PC-3 (cell line): ENCODE data around the gene DPM1.

ENCODE experiments used
- EZH2 ChIP-seq: fragments of 300-600 bp; sonication (generic); IDR thresholded peaks from one replicate; pipeline ENCODE4 v1.6.1; 2017; ENCODE audit warnings: antibody characterized with exemption, mild to moderate bottlenecking, low read length; ENCODE audit not compliant: unreplicated experiment
- EZH2phosphoT487 ChIP-seq: fragments of 300-600 bp; sonication (generic); IDR thresholded peaks from 2 replicates; pipeline ENCODE4 v1.6.1; 2018; ENCODE audit warnings: mild to moderate bottlenecking, antibody characterized with exemption, low read length, borderline replicate concordance
- TF ChIP-seq, protein P1 (sequence below): fragments of 300-600 bp; sonication (generic); conservative IDR thresholded peaks from 2 replicates; pipeline ENCODE4 v1.5.1; 2017; ENCODE audit warnings: antibody characterized with exemption, low read depth, mild to moderate bottlenecking, low read length

GRCh38 chr20:50967586-50967985 lies 9.3 kb upstream of the DPM1 start:
- TF ChIP-seq, protein P1, sequence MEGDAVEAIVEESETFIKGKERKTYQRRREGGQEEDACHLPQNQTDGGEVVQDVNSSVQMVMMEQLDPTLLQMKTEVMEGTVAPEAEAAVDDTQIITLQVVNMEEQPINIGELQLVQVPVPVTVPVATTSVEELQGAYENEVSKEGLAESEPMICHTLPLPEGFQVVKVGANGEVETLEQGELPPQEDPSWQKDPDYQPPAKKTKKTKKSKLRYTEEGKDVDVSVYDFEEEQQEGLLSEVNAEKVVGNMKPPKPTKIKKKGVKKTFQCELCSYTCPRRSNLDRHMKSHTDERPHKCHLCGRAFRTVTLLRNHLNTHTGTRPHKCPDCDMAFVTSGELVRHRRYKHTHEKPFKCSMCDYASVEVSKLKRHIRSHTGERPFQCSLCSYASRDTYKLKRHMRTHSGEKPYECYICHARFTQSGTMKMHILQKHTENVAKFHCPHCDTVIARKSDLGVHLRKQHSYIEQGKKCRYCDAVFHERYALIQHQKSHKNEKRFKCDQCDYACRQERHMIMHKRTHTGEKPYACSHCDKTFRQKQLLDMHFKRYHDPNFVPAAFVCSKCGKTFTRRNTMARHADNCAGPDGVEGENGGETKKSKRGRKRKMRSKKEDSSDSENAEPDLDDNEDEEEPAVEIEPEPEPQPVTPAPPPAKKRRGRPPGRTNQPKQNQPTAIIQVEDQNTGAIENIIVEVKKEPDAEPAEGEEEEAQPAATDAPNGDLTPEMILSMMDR = no peak
- TF ChIP-seq EZH2 (no peak), EZH2phosphoT487 (no peak)
